HFF-Myc (cell line): ENCODE results near the gene TENT4B.

Experiments used
- DNase-seq: peaks from one replicate; pipeline ENCODE4 v3.0.0-alpha.2; 2011; ENCODE audit warnings: low read depth; ENCODE audit errors: extremely low read depth
- H3K4me3 ChIP-seq: replicated peaks from 2 replicates; pipeline ENCODE4 v1.5.1; 2011; ENCODE audit warnings: low read depth, mild to moderate bottlenecking, control low read depth, low read length
- CTCF ChIP-seq: IDR thresholded peaks from 2 replicates; pipeline ENCODE4 v1.5.1; 2012; ENCODE audit warnings: mild to moderate bottlenecking, low read depth, low read length, control low read depth; ENCODE audit errors: missing control alignments

TENT4B gene

GRCh38 chr16:50269061-50269705 lies 116.1 kb downstream of the TENT4B start:
- H3K4me3 ChIP-seq, result no peak overlapping the region
- no peak for DNase-seq
- no peak for TF ChIP-seq CTCF

GRCh38 chr16:50269769-50270509 lies 116.8 kb downstream of the TENT4B start:
- DNase-seq, result no peak
- no peak overlapping the region for H3K4me3 ChIP-seq
- TF ChIP-seq CTCF, result no peak

GRCh38 chr16:50270510-50271147 lies 117.5 kb downstream of the TENT4B start:
- TF ChIP-seq CTCF, result no peak
- DNase-seq, result no peak
- no peak overlapping the region for H3K4me3 ChIP-seq

- no peak for TF ChIP-seq CTCF
- H3K4me3 ChIP-seq, result no peak overlapping the region
- no peak for DNase-seq
Measured at GRCh38 chr16:50271148-50272041, 118.3 kb downstream of the TENT4B start.

GRCh38 chr16:50272111-50272571 lies 119.0 kb downstream of the TENT4B start:
- DNase-seq, result no peak
- TF ChIP-seq CTCF, result no peak
- H3K4me3 ChIP-seq, result no peak overlapping the region

- no peak for TF ChIP-seq CTCF
- H3K4me3 ChIP-seq, result no peak overlapping the region
- no peak for DNase-seq
Measured at GRCh38 chr16:50272687-50273381, 119.7 kb downstream of the TENT4B start.
